WTC11 (cell line): Measurements from ENCODE around the gene UNC5A. TPM values are rescaled to one million over a fixed set of nuclear protein-coding genes. Genes with fewer than 3 reads are reported as not detected.

Experiments
- ATAC-seq: fragments of 200-7000 bp; cut with Tn5 transposase; 2 replicates; pipeline ENCODE4 v1.10.0; 2021; ENCODE audit warnings: mild to moderate bottlenecking, moderate library complexity
- CTCF ChIA-PET: fragments of 300-600 bp; sonication (Branson Sonifier 250); formaldehyde crosslinking; loops from one replicate; lab custom pipeline; 2021; ENCODE audit warnings: antibody characterized with exemption; lab: Charles Lee
- POLR2A ChIA-PET: fragments of 350-600 bp; sonication (Branson Sonifier 250); formaldehyde crosslinking; loops from one replicate; lab custom pipeline; 2021; ENCODE audit warnings: antibody characterized with exemption; lab: Charles Lee
- DNase-seq: peaks from one replicate; pipeline ENCODE4 v3.0.0; 2021; ENCODE audit warnings: low spot score
- H3K27ac Mint-ChIP-seq: 2 replicates; pipeline ENCODE4 v1.8.0; 2021; ENCODE audit warnings: mixed read lengths
- H3K27me3 Mint-ChIP-seq: 2 replicates; pipeline ENCODE4 v1.8.0; 2021; ENCODE audit warnings: low read depth, mild to moderate bottlenecking, moderate library complexity, mixed read lengths
- H3K36me3 Mint-ChIP-seq: 2 replicates; pipeline ENCODE4 v1.8.0; 2021; ENCODE audit warnings: mixed read lengths
- H3K4me1 Mint-ChIP-seq: 2 replicates; pipeline ENCODE4 v1.8.0; 2022; ENCODE audit warnings: mixed read lengths
- H3K4me3 Mint-ChIP-seq: 2 replicates; pipeline ENCODE4 v1.8.0; 2021; ENCODE audit warnings: mild to moderate bottlenecking, moderate library complexity, mixed read lengths
- H3K9me3 Mint-ChIP-seq: 2 replicates; pipeline ENCODE4 v1.8.0; 2021; ENCODE audit warnings: mixed read lengths
- ATF1 ChIP-seq: sonication (generic); formaldehyde crosslinking; IDR thresholded peaks from 2 replicates; pipeline ENCODE4 v1.8.1; 2023; ENCODE audit warnings: mild to moderate bottlenecking, moderate library complexity, missing genetic modification reagents
- ATF6 ChIP-seq: sonication (generic); formaldehyde crosslinking; IDR thresholded peaks from 2 replicates; pipeline ENCODE4 v1.8.1; 2023; ENCODE audit warnings: mild to moderate bottlenecking, missing genetic modification reagents
- CTCF ChIP-seq: fragments of 200-600 bp; IDR thresholded peaks from 2 replicates; pipeline ENCODE4 v1.8.0; 2022; ENCODE audit warnings: antibody characterized with exemption
- ESRRA ChIP-seq: sonication (generic); formaldehyde crosslinking; IDR thresholded peaks from 2 replicates; pipeline ENCODE4 v1.8.1; 2022; ENCODE audit warnings: mild to moderate bottlenecking, missing genetic modification reagents, borderline replicate concordance
- ETV6 ChIP-seq: sonication (generic); formaldehyde crosslinking; IDR thresholded peaks from 2 replicates; pipeline ENCODE4 v1.8.1; 2022; ENCODE audit warnings: mild to moderate bottlenecking, missing genetic modification reagents
- FOXK1 ChIP-seq: sonication (generic); formaldehyde crosslinking; IDR thresholded peaks from 2 replicates; pipeline ENCODE4 v1.8.0; 2022; ENCODE audit warnings: mild to moderate bottlenecking, moderate library complexity, missing genetic modification reagents
- GTF2I ChIP-seq: fragments of 250-450 bp; sonication (Bioruptor Pico); conservative IDR thresholded peaks from 2 replicates; pipeline ENCODE4 v1.4.0; 2021; ENCODE audit warnings: mild to moderate bottlenecking
- HMGA2 ChIP-seq: fragments of 250-450 bp; sonication (Bioruptor Pico); IDR thresholded peaks from 2 replicates; pipeline ENCODE4 v1.4.0; 2021; ENCODE audit warnings: mild to moderate bottlenecking, moderate library complexity
- JUN ChIP-seq: sonication (generic); formaldehyde crosslinking; IDR thresholded peaks from 2 replicates; pipeline ENCODE4 v1.8.0; 2023; ENCODE audit warnings: mild to moderate bottlenecking, missing genetic modification reagents
- MYBL2 ChIP-seq: sonication (generic); formaldehyde crosslinking; IDR thresholded peaks from 2 replicates; pipeline ENCODE4 v1.8.1; 2023; ENCODE audit warnings: mild to moderate bottlenecking, moderate library complexity, missing genetic modification reagents
- NFATC4 ChIP-seq: fragments of 250-450 bp; sonication (Bioruptor Pico); IDR thresholded peaks from 2 replicates; pipeline ENCODE4 v1.9.0; 2021; ENCODE audit warnings: mild to moderate bottlenecking
- NFE2L1 ChIP-seq: sonication (generic); formaldehyde crosslinking; IDR thresholded peaks from 2 replicates; pipeline ENCODE4 v1.8.1; 2023; ENCODE audit warnings: missing genetic modification reagents
- NR1H2 ChIP-seq: sonication (generic); formaldehyde crosslinking; IDR thresholded peaks from 2 replicates; pipeline ENCODE4 v1.9.0; 2021; ENCODE audit warnings: mild to moderate bottlenecking, moderate library complexity, missing genetic modification reagents
- STAT6 ChIP-seq: sonication (generic); formaldehyde crosslinking; conservative IDR thresholded peaks from 2 replicates; pipeline ENCODE4 v1.8.1; 2023; ENCODE audit warnings: mild to moderate bottlenecking, low read depth, missing genetic modification reagents, moderate library complexity
- TCF7 ChIP-seq: sonication (generic); formaldehyde crosslinking; IDR thresholded peaks from 2 replicates; pipeline ENCODE4 v1.8.0; 2022; ENCODE audit warnings: mild to moderate bottlenecking, low read depth, missing genetic modification reagents, moderate library complexity
- TEAD1 ChIP-seq: sonication (generic); formaldehyde crosslinking; IDR thresholded peaks from 2 replicates; pipeline ENCODE4 v1.8.0; 2022; ENCODE audit warnings: mild to moderate bottlenecking, missing genetic modification reagents
- TP53 ChIP-seq: sonication (generic); formaldehyde crosslinking; IDR thresholded peaks from 2 replicates; pipeline ENCODE4 v1.8.1; 2023; ENCODE audit warnings: mild to moderate bottlenecking, missing genetic modification reagents
- USF1 ChIP-seq: sonication (generic); formaldehyde crosslinking; IDR thresholded peaks from 2 replicates; pipeline ENCODE4 v1.8.0; 2022; ENCODE audit warnings: mild to moderate bottlenecking, missing genetic modification reagents
- ZBTB21 ChIP-seq: sonication (generic); formaldehyde crosslinking; IDR thresholded peaks from 2 replicates; pipeline ENCODE4 v1.8.1; 2023; ENCODE audit warnings: mild to moderate bottlenecking, missing genetic modification reagents, borderline replicate concordance
- ZNF121 ChIP-seq: sonication (generic); formaldehyde crosslinking; IDR thresholded peaks from 2 replicates; pipeline ENCODE4 v1.8.0; 2023; ENCODE audit warnings: missing genetic modification reagents
- ZNF416 ChIP-seq: fragments of 250-450 bp; sonication (Bioruptor Pico); IDR thresholded peaks from 2 replicates; pipeline ENCODE4 v1.9.0; 2021; ENCODE audit warnings: mild to moderate bottlenecking, inconsistent platforms
- total RNA-seq: library from RNA; stranded (reverse); gene quantifications from 3 replicates; pipeline ENCODE4 v1.2.3, GENCODE V29; 2021

UNC5A gene
- total RNA-seq, 1 experiment from 2014 or later = 10.2 TPM

- H3K27ac Mint-ChIP-seq = no peak overlapping the region
- DNase-seq (no peak), ATAC-seq (peak; percentile 29)
- no peaks in the 10 kb centered on the region; the same call in 1 of the 2 replicates for H3K27me3 Mint-ChIP-seq
- no peak for TF ChIP-seq FOXK1 (CRISPR knock-in tag)
- no peak for TF ChIP-seq ZNF121 (CRISPR knock-in tag)
- TF ChIP-seq, all 79 proteins: peak for 0
- ChIA-PET CTCF (interaction anchor here (0.7 to 2.9 kb wide), 11 partner anchors 11 to 245 kb away, joined by 3 to 30 read pairs (median 3); no protein-coding TSS in a partner anchor), POLR2A (no interaction called here)
- H3K36me3 Mint-ChIP-seq = no peaks in the 10 kb centered on the region
- H3K4me1 Mint-ChIP-seq = peaks cover 33% of the 10 kb centered on the region
- H3K9me3 Mint-ChIP-seq = no peaks in the 10 kb centered on the region
- peak overlapping the region; percentile 14; the same call in 1 of the 2 replicates for H3K4me3 Mint-ChIP-seq
These were observed 56.5 kb downstream of the UNC5A start for GRCh38 chr5:176866707-176867310.

GRCh38 chr5:176868126-176868525, 57.8 kb downstream of the UNC5A start:
- no peak overlapping the region for H3K4me3 Mint-ChIP-seq
- ATAC-seq (no peak), DNase-seq (no peak)
- TF ChIP-seq NR1H2 (CRISPR knock-in tag) = no peak
- TF ChIP-seq TCF7 (CRISPR knock-in tag) = no peak
- no peak for TF ChIP-seq TEAD1 (CRISPR knock-in tag)
- TF ChIP-seq TP53 (CRISPR knock-in tag) = no peak
- no peak for TF ChIP-seq ETV6
- no peak for TF ChIP-seq CTCF
- TF ChIP-seq STAT6 (CRISPR knock-in tag) = no peak
- TF ChIP-seq GTF2I (CRISPR knock-in tag) = no peak
- no peak for TF ChIP-seq ATF6 (CRISPR knock-in tag)
- no peak for TF ChIP-seq NFATC4
- no peak for TF ChIP-seq ATF1 (CRISPR knock-in tag)
- TF ChIP-seq NFE2L1 (CRISPR knock-in tag) = no peak
- no peak for TF ChIP-seq ZBTB21
- TF ChIP-seq MYBL2 (CRISPR knock-in tag) = no peak
- TF ChIP-seq ESRRA (CRISPR knock-in tag) = no peak
- TF ChIP-seq ZNF416 (CRISPR knock-in tag) = no peak
- TF ChIP-seq HMGA2 (CRISPR knock-in tag) = no peak
- TF ChIP-seq JUN (CRISPR knock-in tag) = no peak
- no peak for TF ChIP-seq USF1 (CRISPR knock-in tag)
- ChIA-PET CTCF (interaction anchor here (1.4 to 2.9 kb wide), 3 partner anchors 55 to 207 kb away, joined by 4 to 30 read pairs (median 7); no protein-coding TSS in a partner anchor), POLR2A (no interaction called here)
- H3K27ac Mint-ChIP-seq = no peak overlapping the region
- no peaks in the 10 kb centered on the region; the same call in 1 of the 2 replicates for H3K27me3 Mint-ChIP-seq
- H3K9me3 Mint-ChIP-seq = no peaks in the 10 kb centered on the region
- no peaks in the 10 kb centered on the region for H3K36me3 Mint-ChIP-seq
- H3K4me1 Mint-ChIP-seq = peaks cover 27% of the 10 kb centered on the region
